Left lobe of liver (tissue), 2 donors: Measurements from ENCODE around the gene PSORS1C1. TPM values are rescaled to one million over a fixed set of nuclear protein-coding genes. Genes with fewer than 3 reads are reported as not detected.
"Not testable (repeated sequence)": the region's sequence is repeated elsewhere in the genome, so short reads cannot be mapped to it uniquely, and the experiment has no call there.

Experiments used
- ATAC-seq: fragments of 200-7000 bp; cut with Tn5 transposase; one replicate; pipeline ENCODE4 v1.9.1; 2020; ENCODE audit warnings: mild to moderate bottlenecking, moderate library complexity
- DNase-seq: peaks from one replicate; pipeline ENCODE4 v3.0.0-alpha.2; 2020; ENCODE audit warnings: low spot score
- total RNA-seq: library from RNA; stranded (reverse); gene quantifications from one replicate; pipeline ENCODE4 v1.2.1, GENCODE V29; 2021
- donor health status: DM: no; HTN: no; CAD: no; lungs with moderate emphysema.
- donor health status: DM: no; HTN: yes; CAD: no.

Gene PSORS1C1
- total RNA-seq, 1 donor from 2014 or later = not detected

DNA sequence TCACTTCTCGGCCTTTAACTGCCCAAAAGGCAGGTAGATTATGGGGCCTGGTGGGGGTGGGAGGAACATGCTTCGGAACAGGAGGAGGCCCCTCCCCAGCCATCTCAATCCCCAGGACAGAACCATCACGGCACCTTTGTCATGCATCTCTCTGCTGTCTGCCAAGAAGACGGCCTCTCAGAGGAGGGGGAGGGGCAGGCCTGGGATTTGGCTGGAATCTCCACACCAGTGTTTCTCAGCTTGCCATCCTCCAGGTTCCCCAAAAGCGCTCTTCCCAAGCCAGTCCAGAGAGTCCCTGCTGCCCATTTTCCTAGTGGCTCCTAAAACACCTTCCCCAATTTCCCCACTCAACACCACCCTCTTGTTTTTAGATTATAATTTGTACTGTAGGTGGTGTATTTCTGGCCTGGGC, 58.4 kb downstream of the PSORS1C1 start:
- ATAC-seq (no peak), DNase-seq (no peak)

DNA sequence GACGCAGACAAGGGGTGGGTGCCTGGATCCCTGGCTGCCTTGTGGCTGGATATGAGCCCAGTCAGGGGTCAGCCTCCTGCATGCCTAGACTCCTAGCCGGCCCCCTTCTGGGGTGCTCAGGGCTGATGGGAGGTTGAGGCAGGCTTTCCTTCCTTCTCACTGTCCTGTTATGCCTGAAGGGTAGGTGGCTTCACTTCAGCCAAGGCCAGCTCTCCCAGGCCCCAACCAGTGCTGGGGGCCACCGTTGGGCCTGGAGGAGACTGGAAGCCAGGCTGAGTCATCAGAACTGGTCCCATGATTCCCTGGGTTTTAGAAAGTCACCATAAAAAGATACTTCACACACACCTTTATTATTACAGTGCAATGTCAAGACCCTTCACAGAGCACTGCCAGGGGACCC, 58.8 kb downstream of the PSORS1C1 start:
- ATAC-seq (no peak), DNase-seq (no peak)

DNA sequence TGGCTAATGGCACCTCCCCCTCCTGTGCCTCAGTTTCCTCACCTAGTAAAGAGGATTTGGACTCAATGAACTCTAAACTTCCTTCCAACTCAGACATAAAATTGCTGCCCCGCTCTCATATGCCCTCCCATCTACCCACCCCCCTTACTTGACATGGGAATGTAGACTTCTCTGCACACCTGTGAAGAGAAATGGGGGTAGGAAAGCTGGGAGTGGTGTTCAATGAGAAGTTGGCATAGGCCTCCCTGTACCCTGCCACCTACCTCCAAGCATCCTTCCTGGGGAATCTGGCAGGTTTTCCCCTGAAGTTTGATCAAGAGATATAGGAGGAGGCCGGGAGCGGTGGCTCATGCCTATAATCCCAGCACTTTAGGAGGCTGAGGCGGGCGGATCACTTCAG, 59.8 kb downstream of the PSORS1C1 start:
- ATAC-seq (no peak), DNase-seq (no peak)

- ATAC-seq = no peak
Observed at GRCh38 chr6:31175971-31176370, 61.4 kb downstream of the PSORS1C1 start.

GRCh38 chr6:31178143-31179041, 63.8 kb downstream of the PSORS1C1 start:
- ATAC-seq (no peak), DNase-seq (no peak)

More at GRCh38 chr6:31175971-31176370, 61.4 kb downstream of the PSORS1C1 start:
- no peak for DNase-seq

GRCh38 chr6:31179042-31179386, 64.4 kb downstream of the PSORS1C1 start:
- ATAC-seq = no peak

DNA sequence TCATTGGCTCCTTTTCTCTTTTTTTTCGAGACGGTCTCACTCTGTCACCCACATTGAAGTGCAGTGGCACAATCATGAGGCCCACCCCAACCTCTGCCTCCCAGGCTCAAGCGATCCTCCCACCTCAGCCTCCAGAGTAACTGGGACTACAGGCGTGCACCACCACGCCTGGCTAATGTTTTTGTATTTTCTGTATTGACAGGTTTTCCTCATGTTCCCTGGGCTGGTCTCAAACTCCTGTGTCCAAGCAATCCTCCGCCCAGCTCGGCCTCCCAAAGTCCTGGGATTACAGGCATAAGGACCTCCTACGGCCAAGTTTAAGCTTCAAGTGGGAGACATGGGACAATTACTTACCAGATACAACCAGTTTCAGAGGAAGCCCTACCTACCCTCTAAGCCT, 65.3 kb downstream of the PSORS1C1 start:
- ATAC-seq (no peak), DNase-seq (no peak)

More at GRCh38 chr6:31179042-31179386, 64.4 kb downstream of the PSORS1C1 start:
- DNase-seq = no peak

- DNase-seq (no peak), ATAC-seq (peak; percentile 82)
Observed at GRCh38 chr6:31180500-31180899, 65.9 kb downstream of the PSORS1C1 start.

- ATAC-seq, DNase-seq: not testable (repeated sequence)
Observed at GRCh38 chr6:31183287-31183686, 68.7 kb downstream of the PSORS1C1 start.

DNA sequence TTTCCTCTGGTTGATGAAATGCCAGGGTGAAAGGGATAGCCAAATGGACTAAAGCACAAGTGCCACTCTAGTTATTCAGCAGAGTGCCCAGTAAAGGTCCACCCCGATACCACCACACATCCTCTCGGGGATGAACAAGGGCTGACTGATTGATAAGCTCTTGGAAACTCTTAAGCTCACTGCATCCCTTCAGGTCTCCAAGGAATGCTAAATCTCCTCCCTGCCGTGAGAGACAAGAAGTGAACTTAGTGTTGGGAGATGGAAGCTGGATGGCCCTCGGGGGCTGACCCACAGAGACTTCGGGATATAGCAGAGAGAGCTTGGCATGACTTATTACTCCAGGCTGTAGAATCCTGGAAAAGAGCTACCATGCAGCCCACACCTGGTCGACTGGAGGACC, 69.3 kb downstream of the PSORS1C1 start:
- not testable (repeated sequence) for ATAC-seq, DNase-seq

- ATAC-seq = peak; percentile 59
- DNase-seq = not testable (repeated sequence)
Observed at GRCh38 chr6:31185695-31186051, 71.1 kb downstream of the PSORS1C1 start.

DNA sequence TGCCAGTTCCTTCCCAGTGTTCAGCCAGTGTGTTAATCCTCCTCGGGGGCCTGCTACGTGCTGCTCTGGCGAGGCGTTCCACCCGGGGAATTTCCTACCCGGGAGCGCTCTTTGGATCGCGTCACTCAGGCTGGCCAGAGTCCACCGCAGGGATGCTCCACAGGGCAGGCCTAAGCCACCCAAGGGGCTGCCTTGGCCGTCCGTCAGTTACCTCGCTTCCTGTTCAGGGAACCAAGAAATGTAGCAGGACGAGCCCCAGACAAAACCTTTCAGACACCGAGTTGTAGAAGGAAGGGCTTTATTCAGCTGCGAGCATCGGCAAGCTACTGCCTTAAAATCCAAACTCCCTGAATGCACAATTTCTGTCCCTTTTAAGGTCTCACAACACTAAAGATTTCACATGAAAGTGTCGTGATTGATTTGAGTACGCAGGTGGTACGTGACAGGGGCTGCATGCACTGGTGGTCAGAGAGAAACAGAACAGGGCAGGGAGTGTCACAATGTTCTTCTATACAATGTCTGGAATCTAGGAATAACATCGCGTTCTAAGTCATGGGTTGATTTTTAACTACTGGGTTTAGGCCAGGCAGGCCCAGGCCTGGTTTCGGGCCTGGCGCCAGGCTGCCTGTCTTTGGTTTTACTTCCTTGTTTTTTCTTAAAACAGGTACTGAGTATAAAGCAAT, 71.6 kb downstream of the PSORS1C1 start:
- ATAC-seq (peak; percentile 87), DNase-seq (peak; percentile 87)

DNA sequence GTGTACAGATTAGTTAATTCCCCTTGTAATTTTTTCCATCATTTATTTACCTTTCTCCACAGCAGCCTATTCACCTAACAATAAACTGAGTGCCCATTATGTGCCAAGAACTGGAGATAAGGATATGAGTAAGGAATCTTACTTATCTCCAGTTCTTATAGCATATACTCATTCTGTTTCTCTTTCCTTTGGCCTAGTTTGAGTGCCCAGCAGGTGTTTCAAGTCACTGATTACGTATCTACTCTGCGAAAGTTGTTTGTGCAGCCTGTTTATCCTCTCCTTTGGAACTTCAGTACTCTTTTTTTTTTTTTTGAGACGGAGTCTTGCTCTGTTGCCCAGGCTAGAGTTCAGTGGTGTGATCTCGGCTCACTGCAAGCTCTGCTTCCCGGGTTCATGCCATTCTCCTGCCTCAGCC, 73.2 kb downstream of the PSORS1C1 start:
- no peak for ATAC-seq
- no peak for DNase-seq

DNA sequence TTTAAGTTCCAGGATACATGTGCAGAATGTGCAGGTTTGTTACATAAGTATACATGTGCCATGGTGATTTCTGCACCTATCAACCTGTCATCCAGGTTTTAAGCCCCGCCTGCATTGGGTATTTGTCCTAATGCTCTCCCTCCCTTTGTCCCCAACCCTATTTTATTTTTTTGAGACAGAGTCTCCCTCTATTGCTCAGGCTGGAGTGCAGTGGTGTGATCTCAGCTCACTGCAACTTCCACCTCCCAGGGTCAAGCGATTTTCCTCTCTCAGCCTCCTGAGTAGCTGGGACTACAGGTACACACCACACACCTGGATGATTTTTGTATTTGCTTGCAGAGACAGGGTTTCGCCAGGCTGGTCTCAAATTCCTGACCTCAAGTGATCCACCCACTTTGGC, 74.6 kb downstream of the PSORS1C1 start:
- ATAC-seq, DNase-seq: not testable (repeated sequence)

Other genes with a start within 250 kb of the PSORS1C1 start
- gene DDR1, start 230.3 kb upstream of the PSORS1C1 start, total RNA-seq = 5.1 TPM
- gene GTF2H4, start 206.6 kb upstream of the PSORS1C1 start, total RNA-seq = 21.7 TPM
- gene VARS2, start 200.6 kb upstream of the PSORS1C1 start, total RNA-seq = 28.9 TPM
- gene SFTA2, start 182.6 kb upstream of the PSORS1C1 start, total RNA-seq = not detected
- not detected for gene MUCL3, start 173.8 kb upstream of the PSORS1C1 start, total RNA-seq
- not detected for gene MUC21, start 131.1 kb upstream of the PSORS1C1 start, total RNA-seq
- gene MUC22, start 104.3 kb upstream of the PSORS1C1 start, total RNA-seq = not detected
- not detected for gene C6orf15, start 2.2 kb upstream of the PSORS1C1 start, total RNA-seq
- not detected for gene CDSN, start 5.6 kb downstream of the PSORS1C1 start, total RNA-seq
- not detected for gene PSORS1C2, start 24.3 kb downstream of the PSORS1C1 start, total RNA-seq
- gene CCHCR1, start 43.0 kb downstream of the PSORS1C1 start, total RNA-seq = 9.6 TPM
- gene TCF19, start 43.8 kb downstream of the PSORS1C1 start, total RNA-seq = 0.45 TPM
- 5.0 TPM for gene POU5F1, start 55.9 kb downstream of the PSORS1C1 start, total RNA-seq
- gene HLA-C, start 157.3 kb downstream of the PSORS1C1 start, total RNA-seq = 397 TPM
- gene HLA-B, start 242.4 kb downstream of the PSORS1C1 start, total RNA-seq = 291 TPM